IMR-90 (cell line): ENCODE results near the gene MAN2B1. TPM values are rescaled to one million over a fixed set of nuclear protein-coding genes. Genes with fewer than 3 reads are reported as not detected.

Experiments
- ATAC-seq: fragments of 200-7000 bp; cut with Tn5 transposase; 2 replicates; pipeline ENCODE4 v1.9.1; 2020; ENCODE audit warnings: low read depth, mild to moderate bottlenecking, moderate library complexity
- BruUV-seq: library from RNA; stranded (reverse); fragments of 400-500 nt; replicated peaks from 2 replicates; lab custom pipeline; 2021; lab: Mats Ljungman, UMichigan
- CTCF ChIA-PET: fragments of 300-600 bp; formaldehyde crosslinking; extraction: SDS; loops from one replicate; lab custom pipeline; 2021; ENCODE audit warnings: antibody characterized with exemption; lab: Yijun Ruan, JAX
- POLR2A ChIA-PET: fragments of 300-600 bp; sonication (Branson Sonifier 250); formaldehyde crosslinking; loops from one replicate; lab custom pipeline; 2022; ENCODE audit warnings: antibody characterized with exemption; ENCODE audit not compliant: unreplicated experiment; lab: Charles Lee
- DNase-seq: peaks from one replicate; pipeline ENCODE4 v3.0.0; 2013
- H2AFZ ChIP-seq: replicated peaks from 2 replicates; pipeline ENCODE3; 2013; ENCODE audit warnings: low read length, mild to moderate bottlenecking; ENCODE audit not compliant: poor library complexity
- H2AK5ac ChIP-seq: 2 replicates; pipeline ENCODE4 v1.6.1; 2013; ENCODE audit warnings: low read depth, low read length, inconsistent platforms
- H2AK9ac ChIP-seq: replicated peaks from 2 replicates; pipeline ENCODE3; 2013; ENCODE audit warnings: mild to moderate bottlenecking, low read depth, low read length, moderate library complexity; ENCODE audit not compliant: poor library complexity
- H2BK120ac ChIP-seq: 2 replicates; pipeline ENCODE4 v1.6.1; 2013; ENCODE audit warnings: low read depth, low read length, inconsistent platforms
- H2BK15ac ChIP-seq: 3 replicates; pipeline ENCODE4 v1.6.1; 2013; ENCODE audit warnings: low read depth, low read length, inconsistent platforms
- H2BK20ac ChIP-seq: 2 replicates; pipeline ENCODE4 v1.6.1; 2013; ENCODE audit warnings: low read depth, mild to moderate bottlenecking, inconsistent platforms, low read length, moderate library complexity
- H2BK5ac ChIP-seq: 2 replicates; pipeline ENCODE4 v1.6.1; 2013; ENCODE audit warnings: mild to moderate bottlenecking, low read depth, low read length, inconsistent platforms; ENCODE audit not compliant: poor library complexity, severe bottlenecking
- H3K14ac ChIP-seq: replicated peaks from 2 replicates; pipeline ENCODE4 v1.6.1; 2013; ENCODE audit warnings: low read depth, low read length, inconsistent platforms
- H3K18ac ChIP-seq: 2 replicates; pipeline ENCODE4 v1.6.1; 2013; ENCODE audit warnings: low read depth, low read length, control low read depth
- H3K23ac ChIP-seq: 2 replicates; pipeline ENCODE4 v1.6.1; 2013; ENCODE audit warnings: low read depth, low read length, inconsistent platforms
- H3K27ac ChIP-seq: 2 replicates; pipeline ENCODE4 v1.5.1; 2013; ENCODE audit warnings: mild to moderate bottlenecking, control low read depth, low read length; ENCODE audit not compliant: insufficient read depth
- H3K27me3 ChIP-seq: 2 replicates; pipeline ENCODE4 v1.6.1; 2013; ENCODE audit warnings: low read length; ENCODE audit not compliant: control insufficient read depth, insufficient read depth
- H3K36me3 ChIP-seq: 2 replicates; pipeline ENCODE4 v1.6.1; 2013; ENCODE audit warnings: low read length, mixed read lengths; ENCODE audit not compliant: control insufficient read depth, insufficient read depth
- H3K4ac ChIP-seq: 2 replicates; pipeline ENCODE4 v1.6.1; 2013; ENCODE audit warnings: low read depth, low read length, inconsistent platforms
- H3K4me1 ChIP-seq: 2 replicates; pipeline ENCODE4 v1.6.1; 2013; ENCODE audit warnings: low read length, mixed read lengths; ENCODE audit not compliant: control insufficient read depth, insufficient read depth
- H3K4me2 ChIP-seq: 2 replicates; pipeline ENCODE4 v1.6.1; 2013; ENCODE audit warnings: low read depth, mild to moderate bottlenecking, control low read depth, low read length, moderate library complexity
- H3K4me3 ChIP-seq: 2 replicates; pipeline ENCODE4 v1.5.1; 2013; ENCODE audit warnings: low read depth, mild to moderate bottlenecking, control low read depth, low read length, moderate library complexity; ENCODE audit not compliant: insufficient read depth
- H3K56ac ChIP-seq: 2 replicates; pipeline ENCODE4 v1.6.1; 2013; ENCODE audit warnings: low read length, inconsistent platforms; ENCODE audit not compliant: insufficient read depth; ENCODE audit errors: extremely low read depth
- H3K79me1 ChIP-seq, 2 experiments: 2 replicates each; pipeline ENCODE4 v1.6.1; 2013; ENCODE audit warnings: low read length in 2 of 2, inconsistent platforms in 1 of 2, low read depth in 1 of 2
- H3K9ac ChIP-seq: 2 replicates; pipeline ENCODE4 v1.6.1; 2013; ENCODE audit warnings: low read depth, low read length, control low read depth
- H3K9me1 ChIP-seq: 2 replicates; pipeline ENCODE4 v1.6.1; 2013; ENCODE audit warnings: low read length, inconsistent platforms; ENCODE audit not compliant: insufficient read depth
- H3K9me3 ChIP-seq: 2 replicates; pipeline ENCODE4 v1.6.1; 2013; ENCODE audit warnings: low read length; ENCODE audit not compliant: control insufficient read depth, insufficient read depth
- H4K20me1 ChIP-seq: 2 replicates; pipeline ENCODE4 v1.6.1; 2013; ENCODE audit warnings: low read length, inconsistent platforms; ENCODE audit not compliant: insufficient read depth
- H4K5ac ChIP-seq: 2 replicates; pipeline ENCODE4 v1.6.1; 2013; ENCODE audit warnings: mild to moderate bottlenecking, low read depth, low read length, control low read depth
- H4K8ac ChIP-seq, 2 experiments: 2 replicates each; pipeline ENCODE4 v1.6.1; 2013; ENCODE audit warnings: low read depth in 2 of 2, low read length in 2 of 2, control low read depth in 1 of 2, inconsistent platforms in 1 of 2
- H4K91ac ChIP-seq: 2 replicates; pipeline ENCODE4 v1.6.1; 2013; ENCODE audit warnings: low read depth, low read length, inconsistent platforms; ENCODE audit not compliant: insufficient read depth
- BHLHE40 ChIP-seq: fragments of 150-350 bp; IDR thresholded peaks from 2 replicates; pipeline ENCODE4 v1.6.1; 2016; ENCODE audit warnings: mild to moderate bottlenecking, low read depth, low read length
- CEBPB ChIP-seq: IDR thresholded peaks from 2 replicates; pipeline ENCODE4 v1.6.1; 2012; ENCODE audit warnings: low read depth, low read length, improper control_type of control experiment
- CHD1 ChIP-seq: IDR thresholded peaks from 2 replicates; pipeline ENCODE4 v1.6.1; 2012; ENCODE audit warnings: low read depth, low read length, improper control_type of control experiment
- CTCF ChIP-seq: conservative IDR thresholded peaks from 2 replicates; pipeline ENCODE4 v1.5.1; 2012; ENCODE audit warnings: mild to moderate bottlenecking, low read depth, low read length, improper control_type of control experiment
- FOS ChIP-seq: fragments of 150-350 bp; IDR thresholded peaks from 2 replicates; pipeline ENCODE4 v1.6.1; 2016; ENCODE audit warnings: low read depth, low read length
- MAFK ChIP-seq: IDR thresholded peaks from 2 replicates; pipeline ENCODE4 v1.6.1; 2012; ENCODE audit warnings: low read depth, low read length, improper control_type of control experiment
- MAZ ChIP-seq: IDR thresholded peaks from 2 replicates; pipeline ENCODE4 v1.6.1; 2012; ENCODE audit warnings: low read depth, mild to moderate bottlenecking, low read length, improper control_type of control experiment, moderate library complexity, borderline replicate concordance
- MXI1 ChIP-seq: IDR thresholded peaks from 2 replicates; pipeline ENCODE4 v1.6.1; 2012; ENCODE audit warnings: low read depth, mild to moderate bottlenecking, low read length, moderate library complexity, borderline replicate concordance
- NFE2L2 ChIP-seq: fragments of 150-350 bp; IDR thresholded peaks from 2 replicates; pipeline ENCODE4 v1.6.1; 2016; ENCODE audit warnings: low read depth, mild to moderate bottlenecking, low read length
- POLR2A ChIP-seq: IDR thresholded peaks from 2 replicates; pipeline ENCODE4 v1.6.1; 2012; ENCODE audit warnings: mild to moderate bottlenecking, low read depth, low read length
- RAD21 ChIP-seq: IDR thresholded peaks from 2 replicates; pipeline ENCODE4 v1.6.1; 2012; ENCODE audit warnings: low read length, improper control_type of control experiment
- RCOR1 ChIP-seq: IDR thresholded peaks from 2 replicates; pipeline ENCODE4 v1.6.1; 2012; ENCODE audit warnings: mild to moderate bottlenecking, low read length, improper control_type of control experiment; ENCODE audit not compliant: insufficient replicate concordance
- RFX5 ChIP-seq: IDR thresholded peaks from 2 replicates; pipeline ENCODE4 v1.8.0; 2012; ENCODE audit warnings: low read depth, mild to moderate bottlenecking, low read length, moderate library complexity
- SMC3 ChIP-seq: fragments of 150-350 bp; IDR thresholded peaks from 2 replicates; pipeline ENCODE4 v1.6.1; 2016; ENCODE audit warnings: low read depth, mild to moderate bottlenecking, antibody characterized with exemption, low read length, moderate library complexity
- USF2 ChIP-seq: fragments of 150-350 bp; IDR thresholded peaks from 2 replicates; pipeline ENCODE4 v1.6.1; 2017; ENCODE audit warnings: mild to moderate bottlenecking, antibody characterized with exemption, low read length, low read depth
- WGBS, 2 experiments: methylation state at CpG; one replicate each; pipeline versions ENCODE4 v1.1.5 to v1.1.7; 2013; ENCODE audit warnings: missing lambda C conversion rate in 2 of 2; ENCODE audit not compliant: insufficient read length in 1 of 2; ENCODE audit errors: extremely low coverage in 2 of 2; 5-methylcytosine and 5-hydroxymethylcytosine counted together
- dilution Hi-C: fragments of 300-500 bp; cut with HindIII; formaldehyde crosslinking; loops from one replicate; pipeline ENCODE4 v1.14.3; 2018; ENCODE audit warnings: low sequenced_read_pairs; ENCODE audit not compliant: unreplicated experiment
- in situ Hi-C: fragments of 300-500 bp; cut with MboI; formaldehyde crosslinking; loops from 3 replicates; pipeline ENCODE4 v1.14.3; 2019; ENCODE audit warnings: low sequenced_read_pairs, inconsistent platforms, mixed read lengths
- intact Hi-C: fragments of 100-400 bp; cut with micrococcal nuclease; formaldehyde crosslinking; loops from 2 replicates; pipeline ENCODE4 v1.10.0; 2022
- polyA plus RNA-seq, 3 experiments: library from polyadenylated mRNA; depleted of rRNA; stranded (reverse); fragments of >200 nt; gene quantifications; 2 replicates each; pipeline ENCODE4 v1.2.3, GENCODE V29; 2012; ENCODE audit warnings: low replicate concordance in 1 of 3
- total RNA-seq: library from RNA; depleted of rRNA; stranded (reverse); fragments of >200 nt; gene quantifications from 2 replicates; pipeline ENCODE4 v1.2.3, GENCODE V29; 2012

Gene MAN2B1
- total and polyA plus RNA-seq, 2 of the 4 experiments (the other 2 are of a cell fraction), result 10.4 to 55.4 TPM

DNA sequence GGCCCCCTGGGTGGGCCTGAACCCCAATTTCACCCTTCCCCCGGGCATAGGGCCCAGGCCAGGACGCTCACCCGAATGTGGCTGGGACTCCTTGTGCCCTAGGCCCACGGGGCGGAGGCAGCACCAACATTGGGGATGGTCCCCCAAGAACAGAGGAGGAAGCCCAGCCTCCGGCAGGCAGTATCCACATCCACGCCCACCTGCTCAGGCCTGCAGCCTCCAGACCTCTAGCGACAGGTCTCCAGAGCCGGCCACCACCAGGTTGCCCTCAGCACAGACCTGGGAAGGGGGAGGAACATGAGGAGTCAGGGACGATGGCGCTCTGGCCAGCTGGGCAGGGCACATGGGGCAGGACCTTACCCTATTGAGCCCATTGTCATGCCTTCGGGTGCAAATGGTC, 22.5 kb upstream of the MAN2B1 start:
- in situ Hi-C loops, result no loop called here

More for the DNA sequence above, 22.5 kb upstream of the MAN2B1 start:
- no peak overlapping the region for H2BK120ac ChIP-seq
- ChIA-PET CTCF (no interaction called here), POLR2A (no interaction called here)
- WGBS, 2 experiments, result 95% methylated on average over 3 of the region's 12 CpGs; no CpG with 5 or more reads in 1 of the 2 experiments
- TF ChIP-seq RAD21, result no peak
- TF ChIP-seq POLR2A, result no peak
- TF ChIP-seq SMC3, result no peak
- TF ChIP-seq CHD1, result no peak
- no peak for TF ChIP-seq CEBPB
- no peak for TF ChIP-seq NFE2L2
- no peak for TF ChIP-seq RFX5
- TF ChIP-seq CTCF, result no peak
- no peak for TF ChIP-seq MXI1
- TF ChIP-seq USF2, result no peak
- TF ChIP-seq RCOR1, result no peak
- TF ChIP-seq FOS, result no peak
- TF ChIP-seq BHLHE40, result no peak
- TF ChIP-seq MAFK, result no peak
- TF ChIP-seq MAZ, result no peak
- H2AFZ ChIP-seq, result no peak overlapping the region
- H3K79me1 ChIP-seq, result peaks cover 0 to 7% of the 10 kb centered on the region in 2 experiments; a peak in 1 of 4 replicates
- ATAC-seq (no peak), DNase-seq (no peak)
- H2AK5ac ChIP-seq, result no peak overlapping the region
- H4K20me1 ChIP-seq, result no peaks in the 10 kb centered on the region
- no peak overlapping the region for H2BK15ac ChIP-seq
- H2BK20ac ChIP-seq, result no peak overlapping the region
- H3K4ac ChIP-seq, result no peak overlapping the region
- BruUV-seq, result no TSS peak
- no peak overlapping the region for H4K8ac ChIP-seq
- H3K9me3 ChIP-seq, result no peaks in the 10 kb centered on the region
- H4K91ac ChIP-seq, result no peak overlapping the region
- no peaks in the 10 kb centered on the region for H3K27me3 ChIP-seq
- H3K23ac ChIP-seq, result no peak overlapping the region
- no peaks in the 10 kb centered on the region for H3K9me1 ChIP-seq
- intact Hi-C loops (no loop called here), dilution Hi-C loops (no loop called here)
- no peak overlapping the region for H3K14ac ChIP-seq
- H3K4me1 ChIP-seq, result no peaks in the 10 kb centered on the region
- no peak overlapping the region for H3K4me3 ChIP-seq
- no peak overlapping the region for H3K9ac ChIP-seq
- no peak overlapping the region for H3K4me2 ChIP-seq
- H3K56ac ChIP-seq, result no peak overlapping the region
- no peak overlapping the region for H3K27ac ChIP-seq
- no peak overlapping the region for H3K18ac ChIP-seq
- H3K36me3 ChIP-seq, result 0 out of 2 replicates have a peak, but pooled peaks cover 2% of the 10 kb centered on the region
- H2AK9ac ChIP-seq, result no peak overlapping the region
- no peak overlapping the region for H4K5ac ChIP-seq
- H2BK5ac ChIP-seq, result no peak overlapping the region
